ENCODE results near the gene C4A.
"Not testable (repeated sequence)": the region's sequence is repeated elsewhere in the genome, so short reads cannot be mapped to it uniquely, and the experiment has no call there.

Gene C4A

GRCh38 chr6:31978831-31979230, 3.0 kb upstream of the C4A start:
- no peaks in the 10 kb centered on the region for H3K9me3 ChIP-seq (ENCODE audit: control insufficient read depth in 5 of 5, low read length in 5 of 5)
- no peaks in the 10 kb centered on the region for H3K4me1 ChIP-seq (ENCODE audit: control insufficient read depth in 5 of 5, insufficient read depth in 5 of 5, low read length in 5 of 5)
- no peaks in the 10 kb centered on the region for H3K27me3 ChIP-seq (ENCODE audit: control insufficient read depth in 5 of 5, insufficient read depth in 4 of 5, low read length in 5 of 5)
- no peak overlapping the region for H3K4me3 ChIP-seq (ENCODE audit: low read depth in 1 of 5, low read length in 5 of 5)
- no peak overlapping the region for H3K27ac ChIP-seq (ENCODE audit: low read depth, low read length)
- no peak overlapping the region for H3K9ac ChIP-seq (ENCODE audit: low read length in 5 of 5)
- peaks cover 3 to 18% (median 14%) of the 10 kb centered on the region in 5 donors for H3K36me3 ChIP-seq (ENCODE audit: control insufficient read depth in 5 of 5, insufficient read depth in 5 of 5, low read length in 5 of 5)

GRCh38 chr6:31979238-31979898, 2.5 kb upstream of the C4A start:
- H3K9ac ChIP-seq (ENCODE audit: low read length in 5 of 5), result no peak overlapping the region
- H3K27ac ChIP-seq (ENCODE audit: low read depth, low read length), result no peak overlapping the region
- no peaks in the 10 kb centered on the region for H3K9me3 ChIP-seq (ENCODE audit: control insufficient read depth in 5 of 5, low read length in 5 of 5)
- H3K27me3 ChIP-seq (ENCODE audit: control insufficient read depth in 5 of 5, insufficient read depth in 4 of 5, low read length in 5 of 5), result no peaks in the 10 kb centered on the region
- peaks cover 3 to 17% (median 14%) of the 10 kb centered on the region in 5 donors for H3K36me3 ChIP-seq (ENCODE audit: control insufficient read depth in 5 of 5, insufficient read depth in 5 of 5, low read length in 5 of 5)
- H3K4me1 ChIP-seq (ENCODE audit: control insufficient read depth in 5 of 5, insufficient read depth in 5 of 5, low read length in 5 of 5), result no peaks in the 10 kb centered on the region
- no peak overlapping the region for H3K4me3 ChIP-seq (ENCODE audit: low read depth in 1 of 5, low read length in 5 of 5)

GRCh38 chr6:31980195-31980876, 1.5 kb upstream of the C4A start:
- H3K27me3 ChIP-seq (ENCODE audit: control insufficient read depth in 5 of 5, insufficient read depth in 4 of 5, low read length in 5 of 5); H3K27ac ChIP-seq (ENCODE audit: low read depth, low read length); H3K9ac ChIP-seq (ENCODE audit: low read length in 5 of 5); H3K4me3 ChIP-seq (ENCODE audit: low read depth in 1 of 5, low read length in 5 of 5); H3K9me3 ChIP-seq (ENCODE audit: control insufficient read depth in 5 of 5, low read length in 5 of 5); H3K4me1 ChIP-seq (ENCODE audit: control insufficient read depth in 5 of 5, insufficient read depth in 5 of 5, low read length in 5 of 5): not testable (repeated sequence)
- peaks cover 3 to 16% (median 14%) of the 10 kb centered on the region in 5 donors for H3K36me3 ChIP-seq (ENCODE audit: control insufficient read depth in 5 of 5, insufficient read depth in 5 of 5, low read length in 5 of 5)

- H3K9ac ChIP-seq (ENCODE audit: low read length in 5 of 5); H3K9me3 ChIP-seq (ENCODE audit: control insufficient read depth in 5 of 5, low read length in 5 of 5); H3K27me3 ChIP-seq (ENCODE audit: control insufficient read depth in 5 of 5, insufficient read depth in 4 of 5, low read length in 5 of 5); H3K27ac ChIP-seq (ENCODE audit: low read depth, low read length); H3K4me1 ChIP-seq (ENCODE audit: control insufficient read depth in 5 of 5, insufficient read depth in 5 of 5, low read length in 5 of 5); H3K4me3 ChIP-seq (ENCODE audit: low read depth in 1 of 5, low read length in 5 of 5): not testable (repeated sequence)
- peaks cover 3 to 16% (median 14%) of the 10 kb centered on the region in 5 donors for H3K36me3 ChIP-seq (ENCODE audit: control insufficient read depth in 5 of 5, insufficient read depth in 5 of 5, low read length in 5 of 5)
These were observed 859 bp upstream of the C4A start for GRCh38 chr6:31980998-31981397.

GRCh38 chr6:31989363-31989762, 7.5 kb downstream of the C4A start:
- not testable (repeated sequence) for H3K4me3 ChIP-seq (ENCODE audit: low read depth in 1 of 5, low read length in 5 of 5)

GRCh38 chr6:31994421-31994820, 12.6 kb downstream of the C4A start:
- not testable (repeated sequence) for H3K4me3 ChIP-seq (ENCODE audit: low read depth in 1 of 5, low read length in 5 of 5); H3K36me3 ChIP-seq (ENCODE audit: control insufficient read depth in 5 of 5, insufficient read depth in 5 of 5, low read length in 5 of 5); H3K9ac ChIP-seq (ENCODE audit: low read length in 5 of 5); H3K27ac ChIP-seq (ENCODE audit: low read depth, low read length); H3K27me3 ChIP-seq (ENCODE audit: control insufficient read depth in 5 of 5, insufficient read depth in 4 of 5, low read length in 5 of 5); H3K4me1 ChIP-seq (ENCODE audit: control insufficient read depth in 5 of 5, insufficient read depth in 5 of 5, low read length in 5 of 5); H3K9me3 ChIP-seq (ENCODE audit: control insufficient read depth in 5 of 5, low read length in 5 of 5)

More at GRCh38 chr6:31989363-31989762, 7.5 kb downstream of the C4A start:
- not testable (repeated sequence) for H3K27ac ChIP-seq (ENCODE audit: low read depth, low read length); H3K36me3 ChIP-seq (ENCODE audit: control insufficient read depth in 5 of 5, insufficient read depth in 5 of 5, low read length in 5 of 5); H3K9ac ChIP-seq (ENCODE audit: low read length in 5 of 5); H3K4me1 ChIP-seq (ENCODE audit: control insufficient read depth in 5 of 5, insufficient read depth in 5 of 5, low read length in 5 of 5); H3K27me3 ChIP-seq (ENCODE audit: control insufficient read depth in 5 of 5, insufficient read depth in 4 of 5, low read length in 5 of 5); H3K9me3 ChIP-seq (ENCODE audit: control insufficient read depth in 5 of 5, low read length in 5 of 5)

- H3K36me3 ChIP-seq (ENCODE audit: control insufficient read depth in 5 of 5, insufficient read depth in 5 of 5, low read length in 5 of 5); H3K27me3 ChIP-seq (ENCODE audit: control insufficient read depth in 5 of 5, insufficient read depth in 4 of 5, low read length in 5 of 5); H3K27ac ChIP-seq (ENCODE audit: low read depth, low read length); H3K4me3 ChIP-seq (ENCODE audit: low read depth in 1 of 5, low read length in 5 of 5); H3K9me3 ChIP-seq (ENCODE audit: control insufficient read depth in 5 of 5, low read length in 5 of 5); H3K4me1 ChIP-seq (ENCODE audit: control insufficient read depth in 5 of 5, insufficient read depth in 5 of 5, low read length in 5 of 5); H3K9ac ChIP-seq (ENCODE audit: low read length in 5 of 5): not testable (repeated sequence)
These were observed 14.5 kb downstream of the C4A start for GRCh38 chr6:31996385-31996784.

- not testable (repeated sequence) for H3K9me3 ChIP-seq (ENCODE audit: control insufficient read depth in 5 of 5, low read length in 5 of 5); H3K4me1 ChIP-seq (ENCODE audit: control insufficient read depth in 5 of 5, insufficient read depth in 5 of 5, low read length in 5 of 5)
These were observed 20.9 kb downstream of the C4A start for GRCh38 chr6:32002546-32003268.

GRCh38 chr6:32003301-32003700, 21.4 kb downstream of the C4A start:
- not testable (repeated sequence) for H3K27me3 ChIP-seq (ENCODE audit: control insufficient read depth in 5 of 5, insufficient read depth in 4 of 5, low read length in 5 of 5); H3K27ac ChIP-seq (ENCODE audit: low read depth, low read length); H3K9me3 ChIP-seq (ENCODE audit: control insufficient read depth in 5 of 5, low read length in 5 of 5); H3K4me3 ChIP-seq (ENCODE audit: low read depth in 1 of 5, low read length in 5 of 5); H3K9ac ChIP-seq (ENCODE audit: low read length in 5 of 5); H3K36me3 ChIP-seq (ENCODE audit: control insufficient read depth in 5 of 5, insufficient read depth in 5 of 5, low read length in 5 of 5); H3K4me1 ChIP-seq (ENCODE audit: control insufficient read depth in 5 of 5, insufficient read depth in 5 of 5, low read length in 5 of 5)

More at GRCh38 chr6:32002546-32003268, 20.9 kb downstream of the C4A start:
- H3K36me3 ChIP-seq (ENCODE audit: control insufficient read depth in 5 of 5, insufficient read depth in 5 of 5, low read length in 5 of 5); H3K27ac ChIP-seq (ENCODE audit: low read depth, low read length); H3K4me3 ChIP-seq (ENCODE audit: low read depth in 1 of 5, low read length in 5 of 5); H3K27me3 ChIP-seq (ENCODE audit: control insufficient read depth in 5 of 5, insufficient read depth in 4 of 5, low read length in 5 of 5); H3K9ac ChIP-seq (ENCODE audit: low read length in 5 of 5): not testable (repeated sequence)

GRCh38 chr6:32004393-32004792, 22.5 kb downstream of the C4A start:
- H3K27ac ChIP-seq (ENCODE audit: low read depth, low read length); H3K4me3 ChIP-seq (ENCODE audit: low read depth in 1 of 5, low read length in 5 of 5); H3K9me3 ChIP-seq (ENCODE audit: control insufficient read depth in 5 of 5, low read length in 5 of 5); H3K36me3 ChIP-seq (ENCODE audit: control insufficient read depth in 5 of 5, insufficient read depth in 5 of 5, low read length in 5 of 5); H3K9ac ChIP-seq (ENCODE audit: low read length in 5 of 5); H3K27me3 ChIP-seq (ENCODE audit: control insufficient read depth in 5 of 5, insufficient read depth in 4 of 5, low read length in 5 of 5); H3K4me1 ChIP-seq (ENCODE audit: control insufficient read depth in 5 of 5, insufficient read depth in 5 of 5, low read length in 5 of 5): not testable (repeated sequence)

Measured in subcutaneous abdominal adipose tissue (tissue), 5 donors.